GM18507 (cell line): Measurements from ENCODE around the gene UBA6.
A peak's percentile ranks its signal among the peaks of the same experiment; 100 is the strongest.
"Not testable (repeated sequence)": the region's sequence is repeated elsewhere in the genome, so short reads cannot be mapped to it uniquely, and the experiment has no call there.

Source experiments
- DNase-seq: peaks from one replicate; pipeline ENCODE4 v3.0.0; 2011; ENCODE audit warnings: low read depth; ENCODE audit not compliant: insufficient read length; ENCODE audit errors: extremely low spot score
- FAIRE-seq: peaks from 2 replicates; lab custom pipeline; 2011; peaks lifted over from hg19 to GRCh38; lab: Jason Lieb, UNC

The UBA6 gene

DNA sequence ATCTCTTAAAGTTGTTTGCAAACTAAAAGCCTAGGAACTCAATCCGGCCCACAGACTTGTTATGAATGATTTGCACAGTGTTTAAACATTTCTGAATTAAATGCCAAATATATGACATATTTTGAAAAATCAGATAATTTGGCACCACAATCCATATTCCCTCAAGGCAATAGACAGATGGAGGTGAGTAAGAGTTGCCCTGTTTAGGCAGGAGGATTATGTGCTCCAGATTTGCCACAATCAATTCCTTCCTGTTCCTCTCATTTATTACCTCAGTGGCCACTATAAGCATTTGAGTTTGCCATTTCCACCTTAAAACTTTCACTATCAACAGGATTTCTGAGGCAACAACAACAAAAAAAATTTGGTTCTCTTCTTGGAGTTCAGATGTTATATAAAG is 18.7 kb downstream of the UBA6 start:
- no peak for FAIRE-seq

DNA sequence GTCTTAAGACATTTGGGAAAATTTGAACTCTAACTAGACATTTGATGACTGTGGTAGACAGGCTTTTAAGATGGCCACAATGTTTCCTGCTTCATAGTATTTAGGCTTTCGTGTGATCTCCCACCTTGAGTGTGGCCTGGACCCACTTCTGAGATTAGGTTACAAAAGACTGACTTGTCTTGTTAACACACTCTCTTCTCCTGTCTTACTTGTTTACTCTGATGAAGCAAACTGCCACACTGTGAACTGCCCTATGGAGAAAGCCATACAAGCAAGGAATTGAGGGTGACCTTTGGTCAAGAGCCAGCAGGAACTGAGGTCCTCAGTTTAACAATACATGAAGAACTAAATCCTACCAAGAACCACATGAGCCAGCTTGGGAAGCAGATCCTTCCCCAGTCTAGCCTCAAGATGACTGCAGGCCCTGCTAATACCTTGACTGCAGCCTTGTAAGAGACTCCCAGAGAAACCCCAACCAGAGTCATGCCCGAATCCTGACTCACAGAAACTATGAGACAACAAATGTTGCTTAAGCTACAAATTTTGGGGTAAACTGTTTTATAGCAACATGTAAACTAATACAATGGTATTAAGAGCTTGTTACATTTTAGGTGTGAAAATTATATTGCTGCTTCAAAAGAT is 20.3 kb downstream of the UBA6 start:
- DNase-seq = no peak
- FAIRE-seq = no peak

More for the DNA sequence above, 18.7 kb downstream of the UBA6 start:
- no peak for DNase-seq

DNA sequence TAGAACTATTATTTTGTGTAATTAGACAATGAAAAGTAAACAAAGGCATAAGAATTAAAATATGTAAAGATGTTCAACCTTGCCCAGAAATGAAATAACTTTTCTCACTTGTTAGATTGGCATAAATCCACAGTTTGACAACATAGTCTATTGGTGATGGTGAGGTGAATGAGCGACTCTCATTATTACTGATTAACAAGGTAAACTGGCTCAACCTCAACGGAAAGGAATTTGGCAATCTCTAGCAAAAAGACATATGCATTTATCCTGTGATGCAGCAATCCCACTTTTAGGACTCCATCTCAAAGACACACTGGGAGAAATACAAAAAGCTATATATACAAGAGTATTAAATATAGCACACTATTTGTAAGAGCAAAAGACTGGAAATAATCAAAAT is 22.3 kb downstream of the UBA6 start:
- no peak for FAIRE-seq
- DNase-seq = no peak

GRCh38 chr4:67674098-67674497 is 26.9 kb downstream of the UBA6 start:
- DNase-seq = no peak
- FAIRE-seq = no peak

GRCh38 chr4:67668315-67668714 is 32.6 kb downstream of the UBA6 start:
- DNase-seq (no peak), FAIRE-seq (peak; percentile 63)

DNA sequence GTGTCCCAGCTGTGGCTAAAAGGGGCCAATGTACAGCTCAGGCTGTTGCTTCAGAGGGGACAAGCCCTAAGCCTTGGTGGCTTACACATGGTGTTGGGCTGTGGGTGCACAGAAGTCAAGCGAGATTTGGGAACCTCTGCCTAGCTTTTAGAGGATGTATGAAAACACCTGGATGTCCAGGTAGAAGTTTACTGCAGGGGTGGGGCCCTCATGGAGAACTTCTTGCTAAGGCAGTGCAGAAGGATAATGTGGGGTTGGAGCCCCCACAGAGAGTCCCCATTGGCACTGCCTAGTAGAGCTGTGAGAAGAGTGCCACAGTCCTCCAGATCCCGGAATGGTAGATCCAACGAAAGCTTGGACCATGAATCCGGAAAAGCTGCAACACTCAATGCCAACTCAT is 40.5 kb downstream of the UBA6 start:
- FAIRE-seq = no peak
- no peak for DNase-seq

- no peak for DNase-seq
- no peak for FAIRE-seq
Measured at GRCh38 chr4:67659065-67659464, 41.9 kb downstream of the UBA6 start.

DNA sequence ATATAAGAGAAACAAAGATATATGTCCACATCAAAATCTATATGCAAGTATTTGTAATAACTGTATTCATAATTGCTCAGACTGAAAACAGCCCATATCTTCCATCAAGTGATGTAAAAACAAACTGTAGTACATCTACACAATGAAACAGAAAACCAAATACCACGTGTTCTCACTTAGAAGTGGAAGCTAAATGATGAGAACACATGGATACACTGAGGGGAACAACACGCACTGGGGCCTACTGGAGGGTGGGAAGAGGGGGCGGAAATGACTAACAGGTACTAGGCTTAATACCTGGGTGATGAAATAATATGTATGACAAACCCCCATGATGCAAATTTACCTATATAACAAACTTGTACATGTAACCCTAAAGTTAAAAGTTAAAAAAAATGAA is 42.7 kb downstream of the UBA6 start:
- no peak for FAIRE-seq
- DNase-seq = no peak

DNA sequence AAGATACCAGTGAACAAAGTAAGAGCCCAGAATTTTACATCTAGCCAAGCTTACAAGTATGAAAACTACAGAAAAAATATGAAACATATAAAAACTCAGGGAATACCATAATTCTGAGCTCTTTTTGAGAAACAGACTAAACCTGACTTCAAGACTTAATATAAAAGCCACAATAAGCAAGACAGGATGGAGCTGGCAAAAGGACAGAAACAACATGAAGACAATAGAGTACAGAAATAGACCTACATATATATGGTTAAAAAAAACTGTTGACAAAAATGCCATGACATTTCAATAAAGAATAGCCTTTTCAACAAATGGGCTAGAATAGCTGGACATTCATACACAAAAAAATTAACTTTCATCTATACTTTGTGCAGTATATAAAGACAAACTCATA is 49.4 kb downstream of the UBA6 start:
- DNase-seq (no peak), FAIRE-seq (no peak)

DNA sequence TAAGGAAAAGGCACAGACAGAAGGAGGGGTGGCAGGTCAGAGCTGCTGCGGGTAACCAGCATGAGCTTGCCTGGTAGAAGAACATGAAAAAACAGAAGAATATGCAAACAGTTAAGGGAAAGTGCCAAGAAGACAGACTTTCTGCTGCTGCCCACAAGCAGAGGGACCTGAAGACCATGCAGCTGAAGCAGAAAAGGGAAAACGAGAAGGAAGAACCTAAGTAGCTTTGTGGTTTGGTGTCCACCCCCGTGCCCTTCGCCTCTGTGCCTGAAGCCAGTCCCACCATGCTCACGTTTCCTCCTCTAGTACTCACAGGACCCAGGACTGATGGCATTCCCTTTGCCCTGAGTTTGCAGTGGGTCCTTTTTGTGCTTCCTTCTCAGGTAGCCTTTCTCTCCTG is 62.8 kb downstream of the UBA6 start:
- DNase-seq = no peak
- FAIRE-seq = no peak

GRCh38 chr4:67636978-67637377 is 64.0 kb downstream of the UBA6 start:
- not testable (repeated sequence) for FAIRE-seq, DNase-seq

DNA sequence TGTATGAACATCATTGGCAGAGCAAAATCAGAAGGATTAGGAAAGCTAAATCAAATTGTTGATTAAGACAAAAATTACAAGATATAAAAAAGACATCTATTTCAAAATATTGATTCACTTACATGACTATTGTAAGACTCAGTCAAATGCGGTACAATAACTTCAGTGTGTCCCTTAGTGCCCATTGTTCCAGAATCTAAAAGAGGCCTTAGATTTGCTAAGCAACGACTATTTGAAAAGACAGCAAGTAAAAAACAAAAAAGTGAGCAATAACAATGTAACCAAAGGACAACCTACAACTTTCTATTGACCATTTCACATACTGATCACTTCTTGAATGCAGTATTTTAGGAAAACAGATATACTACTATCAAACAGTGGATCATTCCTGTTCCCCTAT is 65.6 kb downstream of the UBA6 start:
- FAIRE-seq = no peak
- no peak for DNase-seq

GRCh38 chr4:67634741-67635140 is 66.2 kb downstream of the UBA6 start:
- no peak for FAIRE-seq

GRCh38 chr4:67632492-67632891 is 68.5 kb downstream of the UBA6 start:
- no peak for DNase-seq
- FAIRE-seq = no peak

More at GRCh38 chr4:67634741-67635140, 66.2 kb downstream of the UBA6 start:
- no peak for DNase-seq

GRCh38 chr4:67624939-67625338 is 76.0 kb downstream of the UBA6 start:
- DNase-seq (no peak), FAIRE-seq (no peak)

DNA sequence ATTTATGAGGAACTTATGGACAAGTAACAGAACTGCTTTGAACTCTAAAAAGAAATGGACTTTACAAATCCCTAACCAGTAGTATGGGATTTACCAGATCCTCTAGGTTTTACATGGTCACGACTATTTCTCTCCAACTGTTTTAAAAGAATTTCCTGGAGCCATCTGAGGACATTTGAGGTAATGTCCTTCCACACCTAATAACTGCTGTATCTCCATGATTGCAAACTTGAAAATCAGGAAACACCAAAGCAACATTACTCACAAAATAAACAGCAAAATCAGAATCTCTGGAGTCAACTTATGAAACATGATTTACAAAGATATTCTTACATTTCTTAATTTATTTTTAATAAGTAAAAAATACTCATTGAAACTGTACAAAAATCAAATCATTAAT is 84.5 kb downstream of the UBA6 start:
- no peak for DNase-seq
- FAIRE-seq = no peak

- FAIRE-seq (no peak), DNase-seq (no peak)
Measured at GRCh38 chr4:67615119-67615518, 85.8 kb downstream of the UBA6 start.

- FAIRE-seq (no peak), DNase-seq (no peak)
Measured at GRCh38 chr4:67614186-67614585, 86.8 kb downstream of the UBA6 start.

DNA sequence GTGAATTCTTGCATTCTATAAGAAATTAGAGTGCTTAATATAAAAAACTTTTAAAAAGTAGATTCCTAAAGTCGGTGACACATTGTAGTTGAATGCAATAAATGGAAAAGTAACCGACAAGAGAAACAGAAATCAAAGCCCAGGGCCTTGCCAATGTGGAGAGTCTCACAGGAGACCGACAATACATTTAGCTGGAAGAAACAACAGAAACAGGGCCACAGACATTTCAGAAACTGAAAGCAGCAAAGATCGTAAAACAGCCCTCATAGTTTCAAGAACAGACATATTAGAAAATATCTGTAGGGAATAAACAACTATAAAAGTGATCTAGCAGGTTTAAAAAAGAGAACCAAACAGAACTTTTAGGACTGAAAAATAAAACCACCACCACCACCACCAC is 92.9 kb downstream of the UBA6 start:
- DNase-seq = no peak
- no peak for FAIRE-seq

- no peak for FAIRE-seq
Measured at GRCh38 chr4:67604749-67605148, 96.2 kb downstream of the UBA6 start.

DNA sequence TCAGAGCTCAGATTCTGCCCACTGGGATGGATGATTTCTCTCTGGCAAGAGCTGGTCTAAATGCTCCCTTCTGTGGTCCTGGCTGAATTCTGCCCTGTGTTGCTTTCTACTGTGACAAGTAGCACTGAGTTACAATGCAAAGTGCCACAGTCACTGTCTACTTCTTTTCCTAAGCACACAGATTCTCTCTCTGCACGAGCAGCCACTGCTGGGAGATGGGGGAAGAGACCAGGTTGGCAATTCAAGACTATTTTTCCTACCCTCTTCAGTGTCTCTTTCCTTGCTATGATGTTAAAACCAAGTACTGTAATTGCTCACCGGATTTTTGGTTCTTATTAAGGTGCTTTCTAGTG is 97.0 kb downstream of the UBA6 start:
- DNase-seq (no peak), FAIRE-seq (no peak)

More at GRCh38 chr4:67604749-67605148, 96.2 kb downstream of the UBA6 start:
- no peak for DNase-seq
